22Rv1 (cell line): Measurements from ENCODE around the gene AURKA.

Experiments
- H3K27ac ChIP-seq: fragments of 450-650 bp; 2 replicates; pipeline ENCODE4 v1.5.1; 2017
- CTCF ChIP-seq: fragments of 450-650 bp; IDR thresholded peaks from 2 replicates; pipeline ENCODE4 v1.5.1; 2017; ENCODE audit warnings: mild to moderate bottlenecking
- ZFX ChIP-seq: fragments of 450-650 bp; IDR thresholded peaks from 2 replicates; pipeline ENCODE4 v1.6.1; 2017; ENCODE audit warnings: antibody characterized with exemption, borderline replicate concordance

The AURKA gene

GRCh38 chr20:56383334-56383733 lies 8.7 kb downstream of the AURKA start:
- no peak overlapping the region for H3K27ac ChIP-seq
- no peak for TF ChIP-seq CTCF

GRCh38 chr20:56382696-56383095 lies 9.3 kb downstream of the AURKA start:
- no peak overlapping the region for H3K27ac ChIP-seq
- TF ChIP-seq ZFX (no peak), CTCF (no peak)

- no peak overlapping the region for H3K27ac ChIP-seq
- TF ChIP-seq CTCF (no peak), ZFX (no peak)
Observed at GRCh38 chr20:56381501-56381900, 10.5 kb downstream of the AURKA start.

- TF ChIP-seq ZFX (no peak), CTCF (no peak)
- H3K27ac ChIP-seq = no peak overlapping the region
Observed at GRCh38 chr20:56380375-56380774, 11.6 kb downstream of the AURKA start.

- no peak overlapping the region for H3K27ac ChIP-seq
- TF ChIP-seq ZFX = no peak
- TF ChIP-seq CTCF = no peak
Observed at GRCh38 chr20:56378386-56378785, 13.6 kb downstream of the AURKA start.

GRCh38 chr20:56376331-56376730 lies 15.7 kb downstream of the AURKA start:
- no peak overlapping the region for H3K27ac ChIP-seq
- TF ChIP-seq ZFX = no peak
- no peak for TF ChIP-seq CTCF

GRCh38 chr20:56373942-56374341 lies 18.1 kb downstream of the AURKA start:
- no peak overlapping the region for H3K27ac ChIP-seq
- no peak for TF ChIP-seq CTCF
- TF ChIP-seq ZFX = no peak
